Right hindlimb (tissue), 1 donor: Measurements from ENCODE around the gene TMEM208.

Experiments used
- DNase-seq: peaks from one replicate; pipeline ENCODE4 v3.0.0-alpha.2; 2018

TMEM208 gene

GRCh38 chr16:67254801-67255552 is 28.0 kb downstream of the TMEM208 start:
- DNase-seq = no peak

- DNase-seq = no peak
These were observed 28.8 kb downstream of the TMEM208 start for GRCh38 chr16:67255553-67256221.

DNA sequence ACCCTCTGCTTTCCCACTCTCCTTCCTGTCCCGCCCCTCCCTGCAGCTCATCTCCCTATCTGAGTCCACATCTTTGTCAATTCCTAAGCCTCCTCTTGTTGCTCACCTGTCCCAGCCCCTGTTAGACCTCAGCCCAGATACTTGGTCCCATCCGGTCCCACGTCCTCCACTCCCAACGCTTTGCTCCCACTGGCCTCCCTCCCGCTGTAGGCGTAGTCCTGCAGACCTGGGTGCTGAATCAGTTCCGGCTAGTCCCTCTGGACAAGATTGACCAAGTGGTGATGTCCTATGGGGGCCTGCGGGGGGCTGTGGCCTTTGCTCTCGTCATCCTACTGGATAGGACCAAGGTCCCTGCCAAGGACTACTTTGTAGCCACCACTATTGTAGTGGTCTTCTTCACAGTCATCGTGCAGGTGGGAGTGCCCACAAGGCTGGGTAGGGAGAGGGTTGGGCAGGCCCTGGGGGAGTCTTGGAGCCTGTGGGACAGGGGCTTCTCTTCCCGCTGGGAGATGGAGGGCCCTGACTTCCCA is 29.8 kb downstream of the TMEM208 start:
- DNase-seq = no peak

- no peak for DNase-seq
These were observed 30.7 kb downstream of the TMEM208 start for GRCh38 chr16:67257486-67258160.

DNA sequence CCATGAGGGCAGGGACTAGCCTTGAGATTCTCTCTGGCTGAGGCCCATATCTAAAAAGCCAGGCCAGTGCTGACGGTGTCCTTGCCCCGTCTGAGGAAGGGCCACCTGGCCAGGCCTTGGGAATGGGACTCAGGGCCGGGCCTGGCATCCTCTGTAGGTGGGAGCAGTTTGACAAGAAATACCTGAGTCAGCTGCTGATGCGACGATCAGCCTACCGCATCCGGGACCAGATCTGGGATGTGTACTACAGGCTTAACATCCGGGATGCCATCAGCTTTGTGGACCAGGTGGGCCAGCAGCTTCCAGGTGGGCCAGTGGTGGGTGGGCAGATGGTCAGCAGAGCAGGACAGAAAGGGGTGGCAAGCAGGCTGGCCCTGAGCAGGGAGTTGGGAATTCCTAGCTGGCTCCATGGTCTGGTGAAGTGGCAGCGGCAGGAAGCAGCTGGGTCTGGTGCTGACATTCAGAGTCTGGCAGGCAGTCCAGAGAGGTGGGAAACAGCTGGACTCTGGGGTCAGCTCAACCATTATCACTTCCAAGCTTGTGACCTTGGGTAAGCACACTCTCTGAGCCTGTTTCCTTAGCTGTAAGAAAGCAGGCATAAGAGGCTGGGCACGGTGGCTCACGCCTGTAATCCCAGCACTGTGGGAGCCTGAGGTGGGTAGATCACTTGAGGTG is 31.4 kb downstream of the TMEM208 start:
- DNase-seq = no peak

GRCh38 chr16:67259705-67260104 is 32.8 kb downstream of the TMEM208 start:
- no peak for DNase-seq

DNA sequence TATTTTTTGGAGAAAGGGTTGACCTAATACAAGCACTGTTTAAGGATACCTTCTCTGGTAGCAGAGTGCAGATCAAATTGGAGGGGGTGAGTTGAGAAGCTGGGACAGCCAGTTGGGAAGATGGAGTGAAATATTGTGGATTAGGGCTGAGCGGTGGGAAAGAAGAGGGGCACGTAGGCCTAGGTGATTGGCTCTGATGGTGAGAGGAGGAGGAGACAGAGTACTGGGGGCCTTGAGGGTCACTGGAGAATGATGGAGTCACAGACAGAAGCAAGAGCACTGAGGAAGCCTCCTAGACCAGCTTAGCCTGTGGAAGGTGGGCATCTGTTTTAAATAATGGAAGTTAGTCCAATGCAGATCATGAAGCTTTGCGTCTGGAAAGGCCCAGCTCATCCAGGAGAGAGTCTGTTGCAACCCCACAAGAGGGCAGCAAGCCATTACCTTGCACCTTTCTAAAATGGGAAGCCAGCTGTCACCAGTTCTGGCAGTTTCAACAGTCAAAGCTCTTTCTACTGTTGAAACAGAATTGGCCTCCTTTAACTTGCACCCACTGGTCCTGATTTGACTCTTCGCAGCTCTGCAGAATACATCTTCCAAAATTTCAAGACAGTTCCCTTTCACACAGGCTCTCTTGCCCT is 33.6 kb downstream of the TMEM208 start:
- no peak for DNase-seq

- DNase-seq = no peak
These were observed 36.3 kb downstream of the TMEM208 start for GRCh38 chr16:67263201-67263600.

DNA sequence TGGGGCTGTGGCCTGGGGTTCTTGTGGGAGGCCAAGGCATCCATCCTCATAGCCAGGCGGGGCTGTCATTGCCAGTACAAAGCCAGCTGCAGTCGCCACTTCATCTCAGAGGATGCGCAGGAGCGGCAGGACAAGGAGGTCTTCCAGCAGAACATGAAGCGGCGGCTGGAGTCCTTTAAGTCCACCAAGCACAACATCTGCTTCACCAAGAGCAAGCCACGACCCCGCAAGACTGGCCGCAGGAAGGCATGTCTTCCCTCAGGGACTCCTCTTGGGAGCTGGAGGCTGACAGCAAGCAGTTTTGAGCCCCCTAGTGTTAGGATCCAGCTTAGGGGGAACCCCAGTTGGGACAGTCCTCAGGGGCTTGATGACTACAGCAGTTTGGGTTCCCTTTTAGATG is 37.3 kb downstream of the TMEM208 start:
- peak; percentile 2 for DNase-seq

DNA sequence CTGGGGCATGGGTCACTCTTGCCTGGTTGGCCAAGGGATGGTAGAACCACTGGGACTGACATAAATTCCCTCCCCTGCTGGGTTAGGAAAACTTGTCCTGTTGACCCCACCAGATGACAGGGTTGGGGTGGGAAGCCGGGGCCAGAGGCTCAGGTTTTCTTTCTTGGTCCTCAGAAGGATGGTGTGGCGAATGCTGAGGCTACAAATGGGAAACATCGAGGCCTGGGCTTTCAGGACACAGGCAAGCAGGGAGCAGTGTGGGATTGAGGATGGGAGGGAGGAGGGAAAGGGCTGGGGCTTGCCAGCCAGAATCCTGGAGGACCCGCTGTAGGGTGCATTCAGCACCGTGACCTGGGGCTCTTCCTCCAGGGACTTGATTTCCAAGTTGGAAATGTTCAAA is 37.9 kb downstream of the TMEM208 start:
- DNase-seq = peak; percentile 7

- DNase-seq = peak; percentile 13
These were observed 38.9 kb downstream of the TMEM208 start for GRCh38 chr16:67265834-67266233.

- DNase-seq = no peak
These were observed 41.2 kb downstream of the TMEM208 start for GRCh38 chr16:67268136-67268579.

DNA sequence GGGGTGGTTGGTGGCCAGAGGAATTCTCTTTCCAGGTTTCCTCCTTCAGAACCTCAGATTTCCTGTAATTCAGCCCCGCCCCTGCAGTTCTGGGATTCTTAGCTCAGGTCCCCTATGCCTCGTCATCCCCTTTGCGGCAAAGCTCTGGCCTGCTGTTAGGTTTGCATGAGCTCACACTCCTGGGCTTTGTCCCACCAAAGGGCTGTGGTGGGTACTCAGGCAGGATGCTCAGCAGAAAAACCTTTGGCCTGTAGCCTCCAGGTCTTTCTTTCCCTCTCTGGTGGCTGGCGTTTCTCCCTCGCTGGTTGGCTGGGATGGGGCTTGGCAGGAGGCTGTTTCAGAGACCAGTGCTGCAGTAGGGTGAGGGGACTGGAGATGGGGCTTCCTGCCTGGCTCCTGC is 42.8 kb downstream of the TMEM208 start:
- peak; percentile 37 for DNase-seq

GRCh38 chr16:67270931-67271338 is 44.0 kb downstream of the TMEM208 start:
- DNase-seq = peak; percentile 23

GRCh38 chr16:67271446-67271845 is 44.5 kb downstream of the TMEM208 start:
- DNase-seq = peak; percentile 14

GRCh38 chr16:67275321-67275720 is 48.4 kb downstream of the TMEM208 start:
- no peak for DNase-seq

- DNase-seq = peak; percentile 76
These were observed 50.5 kb downstream of the TMEM208 start for GRCh38 chr16:67277294-67277998.

- DNase-seq = peak; percentile 46
These were observed 51.3 kb downstream of the TMEM208 start for GRCh38 chr16:67277999-67278772.
